COLO668 (cell line): Measurements from ENCODE around the gene GOLGA6L10.
"Not testable (repeated sequence)": the region's sequence is repeated elsewhere in the genome, so short reads cannot be mapped to it uniquely, and the experiment has no call there.

Experiments used
- DNase-seq: peaks from one replicate; lab custom pipeline; 2025; ENCODE audit not compliant: unreplicated experiment; lab: John Stamatoyannopoulos, UW

Gene GOLGA6L10

GRCh38 chr15:82344421-82344820 lies 4.9 kb downstream of the GOLGA6L10 start:
- DNase-seq = not testable (repeated sequence)

DNA sequence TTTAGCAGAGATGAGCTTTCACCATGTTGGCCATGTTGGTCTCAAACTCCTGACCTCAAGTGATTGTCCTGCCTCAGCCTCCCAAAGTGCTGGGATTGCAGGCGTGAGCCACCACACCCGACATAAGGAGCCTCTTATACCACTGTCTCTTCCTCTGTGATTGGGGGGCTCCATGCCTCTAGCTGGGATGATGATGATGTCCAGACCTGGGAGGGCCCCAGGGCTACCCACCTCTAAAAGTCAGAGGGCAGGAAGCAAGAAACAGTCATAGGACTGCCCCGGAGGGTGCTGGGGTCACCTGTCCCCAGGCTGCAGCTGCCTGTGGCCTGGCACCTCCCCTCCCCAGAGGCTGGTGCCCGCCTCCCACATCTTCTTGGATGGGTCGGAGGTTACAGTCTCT lies 5.4 kb downstream of the GOLGA6L10 start:
- not testable (repeated sequence) for DNase-seq

- not testable (repeated sequence) for DNase-seq
These were observed 6.5 kb downstream of the GOLGA6L10 start for GRCh38 chr15:82342632-82343374.

GRCh38 chr15:82338573-82338972 lies 10.7 kb downstream of the GOLGA6L10 start:
- DNase-seq = not testable (repeated sequence)

DNA sequence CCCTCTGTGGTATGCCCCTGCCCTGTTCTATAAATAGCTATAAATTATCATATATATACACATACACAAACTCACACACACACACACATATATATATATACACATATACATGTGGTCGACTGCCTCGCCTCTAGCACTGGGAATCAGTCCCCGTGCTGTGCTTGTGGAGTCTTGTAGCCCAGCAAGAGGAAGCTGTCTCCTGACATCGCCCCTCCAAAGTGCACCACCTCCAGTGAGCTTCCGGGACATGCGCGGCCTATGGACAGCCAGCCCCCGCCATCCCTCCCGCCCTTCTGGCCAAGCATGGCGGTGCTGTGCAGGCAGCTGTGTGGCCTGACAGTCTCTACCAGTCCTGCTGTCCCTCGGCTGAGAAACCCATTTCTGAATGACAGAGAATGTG lies 11.2 kb downstream of the GOLGA6L10 start:
- not testable (repeated sequence) for DNase-seq

- DNase-seq = not testable (repeated sequence)
These were observed 12.2 kb downstream of the GOLGA6L10 start for GRCh38 chr15:82337051-82337450.

DNA sequence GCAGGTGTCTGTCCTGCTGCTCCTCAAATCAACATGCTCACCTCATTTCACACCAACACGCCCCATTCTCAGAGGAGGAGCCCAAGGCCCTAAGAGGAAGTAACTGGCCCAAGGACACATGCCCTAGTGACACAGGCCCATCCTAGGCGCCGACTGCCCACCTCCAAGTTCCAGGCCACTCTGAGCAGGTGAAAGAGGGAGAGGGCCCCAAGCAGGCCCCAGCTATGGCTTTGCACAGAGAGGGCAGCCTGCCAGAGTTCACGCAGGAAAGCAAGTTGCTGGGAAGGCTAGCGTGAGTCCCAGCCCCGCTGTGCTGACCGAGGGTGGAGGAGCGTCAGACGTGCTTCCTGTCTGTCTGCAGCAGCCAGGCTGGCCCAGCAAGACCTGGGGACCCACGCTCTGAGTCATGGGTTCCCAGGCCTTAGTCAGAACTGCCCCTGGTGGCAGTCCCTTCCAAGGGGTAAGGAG lies 13.1 kb downstream of the GOLGA6L10 start:
- not testable (repeated sequence) for DNase-seq

DNA sequence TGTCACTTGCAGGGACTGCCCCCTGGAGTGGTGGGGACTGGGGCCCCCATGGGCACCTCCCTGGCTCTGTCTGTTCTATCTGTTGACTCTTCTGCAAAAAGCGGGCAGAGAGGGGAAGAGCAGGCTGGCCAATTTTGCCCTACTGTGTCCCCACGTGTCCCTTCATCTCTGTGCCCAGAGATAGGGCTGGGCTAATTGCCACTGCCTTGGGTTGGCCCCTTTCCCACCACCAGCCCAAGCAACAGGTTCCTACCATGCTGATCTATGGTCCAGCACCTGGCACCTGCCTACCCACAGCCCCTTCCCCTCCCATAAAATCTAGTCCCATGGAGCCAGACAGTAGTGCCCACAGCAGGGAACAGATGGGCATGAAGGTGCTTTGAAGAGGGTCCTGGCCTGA lies 14.3 kb downstream of the GOLGA6L10 start:
- not testable (repeated sequence) for DNase-seq

GRCh38 chr15:82334554-82334932 lies 14.7 kb downstream of the GOLGA6L10 start:
- not testable (repeated sequence) for DNase-seq

GRCh38 chr15:82333603-82334553 lies 15.4 kb downstream of the GOLGA6L10 start:
- DNase-seq = not testable (repeated sequence)

- DNase-seq = not testable (repeated sequence)
These were observed 16.3 kb downstream of the GOLGA6L10 start for GRCh38 chr15:82332711-82333602.

- not testable (repeated sequence) for DNase-seq
These were observed 17.5 kb downstream of the GOLGA6L10 start for GRCh38 chr15:82331576-82332304.

DNA sequence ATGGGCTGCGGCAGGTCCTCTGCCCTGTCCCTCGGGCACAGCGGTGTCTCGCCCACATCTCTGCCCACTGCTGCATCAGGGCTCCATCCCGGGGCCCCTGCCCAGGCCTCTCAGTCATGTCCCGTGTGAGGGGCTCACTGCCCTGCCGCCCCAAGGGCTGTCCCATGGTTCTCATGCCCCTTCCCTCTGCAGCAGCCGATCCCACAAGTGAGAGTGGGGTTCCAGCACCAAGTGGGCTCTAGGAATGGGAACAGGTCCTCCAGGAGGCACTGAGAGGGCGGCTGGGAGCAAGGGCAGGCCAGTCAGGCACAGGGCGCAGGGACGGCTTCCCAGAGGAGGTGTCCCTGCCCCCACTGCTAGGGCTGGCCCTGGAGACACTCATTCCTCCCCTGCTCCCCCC lies 18.4 kb downstream of the GOLGA6L10 start:
- DNase-seq = not testable (repeated sequence)

DNA sequence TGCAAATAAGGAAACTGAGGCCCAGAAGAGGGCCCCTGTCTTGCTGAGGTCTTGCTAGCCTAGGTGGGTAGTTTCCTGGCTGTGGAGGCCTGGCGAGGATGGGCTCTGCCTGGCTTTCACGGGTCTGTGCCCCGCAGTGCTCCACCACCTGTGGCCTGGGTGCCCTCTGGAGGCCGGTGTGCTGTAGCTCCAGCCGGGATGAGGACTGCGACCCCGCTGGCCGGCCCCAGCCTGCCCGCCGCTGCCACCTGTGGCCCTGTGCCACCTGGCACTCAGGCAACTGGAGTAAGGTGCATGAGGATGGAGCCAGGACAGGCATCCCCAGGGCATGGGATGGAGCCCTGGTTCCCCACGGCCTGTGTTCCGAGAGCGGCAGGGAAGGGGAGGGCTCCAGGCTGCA lies 20.2 kb downstream of the GOLGA6L10 start:
- not testable (repeated sequence) for DNase-seq

- DNase-seq = not testable (repeated sequence)
These were observed 21.9 kb downstream of the GOLGA6L10 start for GRCh38 chr15:82327372-82327771.

DNA sequence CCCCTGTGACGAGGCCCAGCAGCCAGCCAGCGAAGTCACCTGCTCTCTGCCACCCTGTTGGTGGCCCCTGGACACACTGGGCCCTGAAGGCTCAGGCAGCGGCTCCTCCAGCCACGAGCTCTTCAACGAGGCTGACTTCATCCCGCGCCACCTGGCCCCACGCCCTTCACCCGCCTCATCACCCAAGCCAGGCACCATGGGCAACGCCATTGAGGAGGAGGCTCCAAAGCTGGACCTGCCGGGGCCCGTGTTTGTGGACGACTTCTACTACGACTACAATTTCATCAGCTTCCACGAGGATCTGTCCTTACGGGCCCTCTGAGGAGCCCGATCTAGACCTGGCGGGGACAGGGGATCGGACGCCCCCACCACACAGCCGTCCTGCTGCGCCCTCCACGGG lies 22.4 kb downstream of the GOLGA6L10 start:
- DNase-seq = not testable (repeated sequence)

GRCh38 chr15:82325646-82326045 lies 23.6 kb downstream of the GOLGA6L10 start:
- DNase-seq = not testable (repeated sequence)

DNA sequence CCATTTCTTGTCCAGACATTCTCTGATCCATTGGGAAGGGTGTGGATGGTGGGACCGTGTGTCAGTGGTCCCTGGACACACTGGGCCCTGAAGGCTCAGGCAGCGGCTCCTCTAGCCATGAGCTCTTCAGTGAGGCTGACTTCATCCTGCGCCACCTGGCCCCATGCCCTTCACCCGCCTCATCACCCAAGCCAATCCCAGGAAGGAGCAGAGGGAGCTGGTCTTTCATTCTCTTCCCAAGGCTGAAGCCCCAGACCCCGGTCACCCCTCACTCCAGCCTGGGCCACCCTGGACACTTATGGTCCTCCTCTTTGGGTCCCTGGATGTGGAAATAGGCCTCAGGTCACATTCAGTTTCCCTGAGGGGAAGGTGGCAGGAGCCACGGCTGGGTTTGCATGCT lies 24.4 kb downstream of the GOLGA6L10 start:
- not testable (repeated sequence) for DNase-seq

- not testable (repeated sequence) for DNase-seq
These were observed 26.8 kb downstream of the GOLGA6L10 start for GRCh38 chr15:82322488-82322887.

DNA sequence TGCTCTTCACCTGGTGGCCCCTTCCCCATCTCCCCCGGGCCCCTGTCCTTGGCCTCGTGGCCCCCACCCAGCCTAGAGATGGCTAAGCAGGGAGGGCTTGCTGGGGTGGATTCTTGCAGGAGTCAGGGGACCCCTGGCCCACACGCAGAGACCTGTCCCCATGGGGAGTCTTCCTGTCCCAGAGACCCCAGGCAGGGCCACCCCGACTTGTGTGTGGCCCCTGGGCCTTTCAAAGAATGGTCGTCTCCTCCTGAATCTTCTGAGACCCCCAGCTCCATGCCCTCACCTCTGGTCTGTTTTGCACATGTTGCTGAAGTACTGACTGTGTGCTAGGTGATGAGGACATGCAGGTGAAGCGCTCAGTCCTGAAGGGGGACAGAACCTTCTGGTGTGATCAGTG lies 28.4 kb downstream of the GOLGA6L10 start:
- not testable (repeated sequence) for DNase-seq
